SIG-M5 treated with dmso at 0.1 percent for 504 hours (cell line): ENCODE results near the gene UBXN11.
"Not testable (repeated sequence)": the region's sequence is repeated elsewhere in the genome, so short reads cannot be mapped to it uniquely, and the experiment has no call there.

ENCODE experiments used
- DNase-seq: peaks from one replicate; lab custom pipeline; 2025; ENCODE audit not compliant: unreplicated experiment; lab: John Stamatoyannopoulos, UW

UBXN11 gene

DNA sequence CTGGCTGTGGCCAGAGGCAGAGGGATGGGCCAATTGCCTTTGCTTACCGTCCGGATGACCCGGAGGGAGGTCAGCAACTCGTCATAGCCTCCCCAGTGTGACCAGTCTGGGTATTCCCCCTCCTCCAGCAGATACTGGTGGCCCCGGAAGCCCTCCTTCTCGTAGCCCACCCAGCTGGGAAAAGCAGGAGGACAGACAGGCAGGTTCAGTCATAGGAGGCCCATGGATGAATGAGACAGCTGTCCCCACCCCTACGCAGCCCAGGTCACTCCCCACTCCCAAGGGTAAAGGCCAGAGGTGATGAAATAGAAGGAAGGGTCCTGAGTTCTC is 30.7 kb upstream of the UBXN11 start:
- DNase-seq, result no peak

DNA sequence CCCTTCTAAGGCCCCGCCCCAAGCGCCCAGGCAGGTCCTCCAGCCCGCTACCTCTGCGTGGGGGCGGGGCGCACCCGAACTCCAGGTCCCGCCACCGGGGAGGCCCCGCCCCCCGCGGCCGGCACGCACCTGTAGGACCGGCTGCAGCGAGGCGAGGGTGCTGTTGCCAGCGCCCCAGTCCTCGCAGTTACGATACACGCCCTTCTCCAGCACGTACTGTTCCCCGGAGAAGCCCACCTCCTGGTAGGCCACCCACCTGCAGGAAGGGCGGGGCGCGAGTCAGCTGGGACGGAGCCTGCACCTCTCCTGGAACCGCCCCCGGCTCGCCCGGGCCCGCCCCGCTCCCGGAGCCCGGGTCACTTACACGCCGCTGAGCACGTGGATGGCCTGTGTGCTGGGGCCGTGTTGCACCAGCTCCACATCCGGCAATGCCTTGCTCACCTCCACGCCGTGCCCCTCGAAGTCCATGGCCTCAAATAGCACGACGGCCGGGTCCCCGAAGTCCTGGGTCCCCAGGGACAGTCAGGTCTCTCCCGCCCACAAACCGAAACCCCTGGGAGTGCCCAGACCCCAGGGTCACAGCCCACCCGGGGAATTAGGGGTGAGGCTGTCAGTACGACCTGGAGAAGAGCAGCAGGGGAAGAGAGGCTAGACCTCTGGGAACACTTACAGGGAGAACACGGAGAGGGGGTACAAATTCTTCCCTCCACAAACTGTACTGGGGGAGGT is 30.2 kb upstream of the UBXN11 start:
- DNase-seq, result no peak

DNA sequence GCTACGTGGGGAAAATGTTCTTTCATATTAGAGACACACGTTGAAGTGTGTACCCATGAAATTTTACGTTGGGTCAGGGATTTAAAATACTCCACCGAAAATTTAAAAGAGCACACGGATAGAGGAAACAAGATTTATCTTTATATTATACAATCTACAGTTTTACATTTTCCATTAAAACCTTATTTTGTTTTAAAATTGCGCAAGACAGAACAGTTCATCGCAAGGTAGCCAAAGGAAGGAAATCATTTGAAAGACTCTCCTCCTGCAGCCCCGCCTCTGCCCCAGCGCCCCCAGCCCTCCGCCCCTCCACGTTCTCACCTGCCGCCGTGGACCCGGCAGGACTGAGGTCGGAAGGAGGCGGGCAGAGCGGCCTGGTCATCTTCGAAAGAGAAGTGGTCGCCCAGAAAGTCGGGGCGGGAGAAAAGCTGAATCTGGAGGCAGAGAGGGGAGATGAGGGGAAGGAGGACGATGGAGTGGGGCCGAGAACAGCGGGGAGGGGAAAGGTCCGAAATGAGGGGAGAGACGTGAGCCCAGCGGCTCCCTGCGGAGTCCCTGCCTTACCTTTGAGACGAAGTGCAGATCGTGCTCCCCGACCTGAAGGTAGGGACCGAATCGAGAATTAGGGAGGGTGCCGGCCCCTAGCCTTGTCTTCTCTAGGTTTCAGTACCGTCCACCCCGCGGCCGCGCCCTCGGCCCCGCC is 29.5 kb upstream of the UBXN11 start:
- no peak for DNase-seq

DNA sequence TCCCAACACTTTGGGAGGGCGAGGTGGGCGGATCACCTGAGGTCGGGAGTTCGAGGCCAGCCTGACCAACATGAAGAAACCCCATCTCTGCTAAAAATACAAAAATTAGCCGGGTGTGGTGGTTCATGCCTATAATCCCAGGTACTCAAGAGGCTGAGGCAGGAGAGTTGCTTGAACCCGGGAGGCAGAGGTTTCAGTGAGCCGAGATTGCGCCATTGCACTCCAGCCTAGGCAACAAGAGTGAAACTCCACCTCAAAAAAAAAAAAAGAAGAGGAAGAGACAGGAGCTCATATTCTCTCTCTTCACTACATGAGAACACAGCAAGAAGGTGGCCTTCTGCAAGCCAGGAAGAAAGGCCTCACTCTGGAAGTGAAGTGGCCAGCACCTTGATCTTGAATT is 26.9 kb upstream of the UBXN11 start:
- peak; percentile 43 for DNase-seq

DNA sequence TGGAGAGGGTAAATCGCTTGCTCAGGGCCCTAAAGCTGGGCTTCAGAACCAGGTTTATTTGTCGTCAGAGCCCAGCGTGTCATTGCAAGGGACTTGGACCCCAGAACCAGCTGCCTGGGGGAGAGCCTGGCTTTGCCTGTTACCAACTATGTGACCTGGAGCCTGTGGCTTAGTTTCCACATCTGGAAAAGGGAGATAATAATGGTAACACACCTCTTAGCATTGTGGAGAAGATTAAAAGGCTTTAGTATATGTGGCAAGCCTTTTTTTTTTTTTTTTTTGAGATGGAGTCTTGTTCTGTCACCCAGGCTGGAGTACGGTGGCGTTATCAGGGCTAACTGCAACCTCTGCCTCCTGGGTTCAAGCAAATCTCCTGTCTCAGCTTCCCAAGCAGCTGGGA is 23.8 kb upstream of the UBXN11 start:
- DNase-seq, result no peak

DNA sequence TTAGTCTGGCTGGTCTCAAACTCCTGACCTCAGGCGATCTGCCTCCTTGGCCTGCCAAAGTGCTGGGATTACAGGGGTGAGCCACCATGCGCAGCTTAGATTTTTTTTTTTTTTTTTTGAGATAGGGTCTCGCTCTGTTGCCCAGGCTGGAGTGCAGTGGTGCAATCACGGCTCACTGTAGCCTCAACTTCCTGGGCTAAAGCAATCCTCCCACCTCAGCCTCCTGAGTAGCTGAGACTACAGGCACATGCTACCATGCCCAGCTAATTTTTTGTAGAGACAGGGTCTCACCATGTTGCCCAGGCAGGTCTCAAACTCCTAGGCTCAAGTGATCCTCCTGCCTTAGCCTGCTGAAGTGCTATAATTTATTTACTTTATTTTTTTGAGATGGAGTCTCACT is 22.9 kb upstream of the UBXN11 start:
- DNase-seq, result not testable (repeated sequence)

DNA sequence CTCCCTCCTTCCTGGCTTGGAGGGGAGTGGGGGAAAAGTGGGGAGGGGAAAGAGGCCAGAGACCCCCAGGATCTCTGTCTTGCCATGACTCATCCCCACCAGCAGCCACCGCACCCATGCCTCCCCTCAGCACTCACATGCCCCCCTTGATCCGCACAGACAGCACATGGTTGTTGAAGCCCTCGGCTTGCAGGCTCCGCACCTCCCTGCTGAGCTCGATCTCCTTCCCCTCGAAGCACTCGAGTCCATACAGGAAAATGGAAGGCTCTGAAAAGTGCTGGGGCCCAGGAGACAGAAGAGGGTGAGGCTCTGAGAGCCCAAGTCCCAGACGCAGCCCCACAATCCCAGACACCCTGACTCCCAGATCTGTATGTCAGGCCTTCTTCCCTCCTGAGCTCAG is 22.2 kb upstream of the UBXN11 start:
- DNase-seq, result no peak

DNA sequence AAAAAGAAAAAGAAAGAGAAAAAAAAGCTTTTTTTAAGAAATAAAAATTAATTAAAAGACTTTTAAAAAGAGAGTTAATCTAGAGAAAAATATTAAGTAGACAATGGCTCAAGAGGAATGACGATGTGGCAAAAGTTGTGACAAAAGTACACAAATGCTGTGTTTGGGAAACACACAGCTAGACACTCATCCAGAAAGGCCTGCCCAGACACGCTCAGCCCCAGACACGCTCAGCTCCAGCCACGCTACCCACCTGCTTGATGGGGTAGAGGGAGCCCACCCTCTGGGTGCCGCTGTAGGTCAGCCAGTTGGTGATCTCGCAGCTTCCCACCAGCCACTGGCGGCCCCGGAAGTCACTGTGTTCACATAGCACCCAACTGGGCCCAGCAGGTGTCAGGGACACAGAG is 21.5 kb upstream of the UBXN11 start:
- DNase-seq, result no peak

DNA sequence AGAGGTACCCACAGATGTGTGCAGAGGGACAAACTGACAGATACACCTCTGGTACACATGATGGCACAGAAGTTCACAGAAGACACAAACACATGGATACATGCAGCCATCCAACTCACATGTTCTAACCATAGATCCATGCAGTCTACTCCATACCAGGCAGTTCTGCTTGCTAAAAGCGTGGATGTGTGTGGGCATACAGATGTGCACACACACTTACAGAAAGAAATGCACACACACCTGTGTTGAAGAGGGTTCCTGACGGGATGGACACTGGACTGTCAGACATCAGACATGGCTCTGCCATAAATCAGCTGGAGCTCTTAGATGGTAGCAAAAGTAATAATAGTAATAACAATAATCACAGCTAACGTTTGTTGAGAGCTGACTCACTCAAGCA is 18.1 kb upstream of the UBXN11 start:
- no peak for DNase-seq

DNA sequence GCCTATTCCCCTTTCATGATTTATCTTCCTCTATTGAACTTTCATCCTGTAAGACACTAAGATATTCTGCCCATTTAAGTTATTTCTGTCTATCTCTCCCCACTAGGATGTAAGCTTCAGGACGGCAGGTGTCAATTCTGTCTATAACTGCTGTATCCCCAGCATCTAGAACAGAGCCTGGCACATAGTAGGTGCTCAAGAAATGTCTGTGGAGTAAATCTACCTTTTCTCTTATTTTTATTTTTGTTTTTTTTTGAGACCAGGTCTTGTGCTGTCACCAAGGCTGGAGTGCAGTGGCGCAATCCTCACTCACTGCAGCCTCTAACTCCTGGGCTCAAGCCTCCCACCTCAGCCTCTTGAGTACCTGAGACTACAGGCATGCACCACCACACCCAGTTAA is 16.9 kb upstream of the UBXN11 start:
- no peak for DNase-seq

DNA sequence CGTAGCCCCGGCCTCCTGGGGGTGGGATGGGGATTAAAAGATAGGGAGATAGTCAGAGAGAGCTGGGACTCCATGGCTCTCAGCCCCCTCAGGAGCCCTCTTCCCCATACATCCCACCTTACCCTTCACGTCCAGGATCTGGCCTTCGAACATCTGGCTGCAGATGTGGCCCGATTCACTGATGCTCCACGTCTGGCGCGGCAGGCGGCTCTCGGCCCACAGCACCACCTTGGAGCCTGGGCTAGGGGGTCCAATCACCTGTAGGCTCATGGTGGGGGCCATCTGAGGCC is 15.6 kb upstream of the UBXN11 start:
- no peak for DNase-seq

DNA sequence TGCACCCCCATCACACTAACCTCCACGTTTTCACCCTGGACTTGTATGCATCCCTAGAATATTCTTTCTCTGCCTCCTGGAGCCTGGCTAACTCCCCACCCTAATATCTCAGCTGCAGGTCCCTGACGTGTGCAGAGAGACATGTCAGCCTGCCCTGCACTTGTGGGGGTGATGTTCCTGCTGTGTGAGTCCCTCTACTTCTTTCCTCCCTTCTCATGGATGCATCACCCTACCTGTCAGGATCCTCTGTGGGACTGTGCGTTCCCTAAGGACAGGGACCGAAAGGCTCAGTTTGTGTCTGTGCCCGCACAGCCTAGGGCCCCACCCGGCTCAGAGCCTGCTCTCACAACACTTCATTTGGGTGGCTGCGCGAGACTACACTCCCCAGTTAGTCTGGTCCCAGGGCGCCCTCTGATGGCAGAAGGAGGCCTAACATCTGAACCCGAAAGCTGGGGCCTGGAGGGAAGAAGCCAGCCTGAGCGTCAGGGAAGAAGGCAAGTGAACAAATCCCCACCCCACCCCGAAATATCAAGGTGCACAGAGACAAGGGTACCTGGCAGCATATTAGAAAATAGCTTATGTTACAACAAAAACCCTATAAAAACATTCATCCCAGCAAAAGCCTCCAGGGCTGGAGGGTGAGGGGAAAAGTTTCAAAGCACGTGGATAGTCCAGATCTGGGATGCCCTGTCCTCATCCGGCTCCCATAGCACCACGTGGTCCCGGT is 15.0 kb upstream of the UBXN11 start:
- peak; percentile 78 for DNase-seq

DNA sequence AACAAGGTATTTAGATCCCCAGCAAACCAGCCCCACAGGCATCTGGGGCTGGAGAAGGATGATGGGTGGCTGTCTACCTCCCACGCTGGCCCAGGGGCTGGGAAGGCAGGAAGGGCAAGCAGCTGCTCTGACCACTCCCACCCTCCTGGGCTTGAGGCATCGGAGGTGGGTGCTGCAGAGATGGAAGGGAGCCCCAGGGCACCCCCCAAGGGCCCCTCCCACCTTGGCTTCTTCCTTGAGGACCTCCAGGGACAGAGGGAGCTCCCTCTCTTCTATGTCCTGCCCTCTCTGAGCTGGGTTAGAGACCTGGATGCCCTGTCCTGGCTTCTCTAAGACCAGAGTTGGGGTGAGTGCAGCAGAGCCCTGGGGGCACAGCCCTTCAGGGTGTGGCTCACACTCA is 14.5 kb upstream of the UBXN11 start:
- no peak for DNase-seq

DNA sequence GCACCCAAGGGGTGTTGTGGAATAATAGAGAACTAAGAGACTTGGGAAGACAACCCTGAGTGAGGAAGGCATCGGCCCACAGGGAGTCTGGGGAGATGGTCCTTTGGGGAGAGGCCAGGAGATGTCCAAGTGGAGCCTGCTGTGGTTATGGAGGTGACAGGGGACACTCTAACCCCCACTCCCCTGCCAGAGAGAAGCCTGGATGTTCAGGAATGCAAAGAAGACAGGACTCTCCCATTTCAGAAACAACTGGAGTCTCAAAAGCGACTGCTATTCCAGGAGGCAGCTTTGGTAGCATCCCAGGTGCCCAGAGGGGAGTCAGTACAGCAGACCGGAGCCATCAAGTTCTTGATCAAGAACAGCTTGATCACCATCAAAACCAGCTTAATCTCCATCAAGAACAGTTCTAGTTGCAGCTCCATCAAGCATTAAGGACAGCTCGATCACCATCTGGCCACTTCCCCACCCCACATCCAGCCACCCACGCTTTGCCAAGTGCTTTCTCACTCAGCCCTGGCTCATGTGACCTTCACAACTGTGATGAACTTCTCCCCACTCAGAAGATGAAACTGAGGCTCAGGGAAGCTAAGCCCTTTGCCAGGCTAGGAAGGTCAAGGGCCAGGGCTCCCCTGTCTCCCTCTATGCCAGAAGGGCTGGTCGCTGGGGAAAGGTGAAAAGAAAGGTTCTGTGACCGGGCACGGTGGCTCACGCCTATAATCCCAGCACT is 12.1 kb upstream of the UBXN11 start:
- no peak for DNase-seq

DNA sequence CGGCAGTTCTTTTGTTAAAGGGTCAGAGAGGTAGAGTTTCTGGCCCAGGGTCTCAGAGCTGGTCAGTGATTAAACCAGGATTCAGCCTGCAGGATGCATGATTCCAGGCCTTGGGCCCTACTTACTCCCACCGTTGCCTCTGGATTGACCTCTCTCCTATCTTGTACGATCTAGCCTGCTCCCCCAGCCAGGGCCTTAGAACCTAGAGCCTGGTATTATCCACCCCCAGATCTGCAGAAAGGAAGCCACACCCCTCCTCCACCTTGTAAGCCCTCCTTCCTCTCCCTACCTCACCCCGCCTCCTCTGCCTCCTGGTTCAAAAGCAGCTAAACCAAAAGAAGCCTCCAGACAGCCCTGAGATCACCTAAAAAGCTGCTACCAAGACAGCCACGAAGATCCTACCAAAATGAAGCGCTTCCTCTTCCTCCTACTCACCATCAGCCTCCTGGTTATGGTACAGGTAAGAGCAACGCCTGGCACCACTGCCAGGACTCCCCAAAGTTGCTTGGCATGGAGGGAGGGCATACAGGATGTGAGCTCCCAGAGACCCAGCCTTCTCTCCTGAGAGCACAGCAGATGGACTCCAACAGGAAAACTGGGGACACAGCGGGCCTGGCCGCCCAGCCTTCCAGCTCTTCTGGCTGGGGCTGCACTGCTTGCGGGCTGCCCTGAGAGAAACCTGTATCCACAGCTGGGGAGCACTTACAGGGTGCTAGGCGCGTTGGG is 11.3 kb upstream of the UBXN11 start, which contains the start of gene CD52:
TSS of gene CD52 (plus strand) at position 347 of the 726 bp plus-strand sequence. CDS start at position 407, 60 bp downstream.
- DNase-seq, result no peak

DNA sequence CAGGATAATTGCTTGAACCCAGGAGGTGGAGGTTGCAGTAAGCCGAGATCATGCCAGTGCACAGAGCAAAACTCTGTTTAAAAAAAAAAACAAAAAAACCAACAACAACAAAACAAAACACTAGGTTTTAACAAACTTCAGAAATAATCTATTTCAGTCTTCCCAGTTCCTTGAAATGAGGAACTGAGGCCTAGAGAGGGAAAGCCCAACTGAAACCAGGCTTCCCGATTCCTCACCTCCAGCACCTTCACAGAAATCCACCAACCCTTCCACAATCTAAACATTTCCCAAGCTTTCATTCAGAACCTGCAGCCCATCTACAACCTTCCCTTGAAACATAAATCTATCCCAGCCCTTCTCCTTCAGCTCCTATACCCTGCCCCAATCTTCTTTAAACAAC is 10.7 kb upstream of the UBXN11 start:
- DNase-seq, result peak; percentile 33

DNA sequence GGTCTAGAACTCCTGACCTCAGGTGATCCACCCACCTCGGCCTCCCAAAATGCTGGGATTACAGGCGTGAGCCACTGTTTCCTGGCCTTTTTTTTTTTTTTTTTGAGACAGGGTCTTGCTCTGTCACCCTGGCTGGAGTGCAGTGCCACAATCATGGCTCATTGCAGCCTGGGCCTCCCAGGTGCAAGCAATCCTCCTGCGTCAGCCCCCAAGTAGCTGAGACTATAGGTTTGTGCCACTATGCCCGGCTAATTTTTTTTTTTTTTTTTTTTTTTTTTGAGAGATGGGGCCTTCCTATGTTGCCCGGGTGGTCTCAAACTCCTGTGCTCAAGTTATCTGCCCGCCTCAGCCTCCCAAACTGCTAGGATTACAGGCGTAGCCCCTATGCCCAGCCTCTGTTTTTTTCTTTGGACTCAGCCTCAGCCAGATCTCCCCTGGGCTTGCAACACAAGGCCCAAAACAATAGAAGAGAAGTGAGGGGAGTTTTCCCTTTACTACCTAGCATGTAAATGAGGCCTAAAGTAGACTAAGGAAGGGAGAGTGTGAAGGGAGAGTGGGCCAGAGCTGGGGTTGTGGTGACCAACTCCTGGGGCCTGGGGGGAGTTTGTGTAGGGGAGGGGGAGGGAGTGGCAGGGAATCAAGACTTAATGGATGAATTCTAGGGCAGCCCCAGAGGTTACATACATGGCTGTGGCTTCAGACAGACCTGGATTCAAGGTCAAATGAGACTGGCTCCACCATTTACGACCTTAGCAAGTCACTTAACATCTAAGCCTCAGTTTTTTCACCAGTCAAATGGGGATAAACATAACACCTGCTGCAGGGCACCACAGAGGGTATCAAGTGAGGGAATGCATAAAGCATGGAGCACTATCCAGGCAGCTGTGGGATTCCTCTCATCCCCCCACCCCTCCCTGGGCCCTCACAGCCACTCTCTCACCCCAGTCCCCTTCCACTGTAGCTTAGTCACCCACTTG is 9.7 kb upstream of the UBXN11 start:
- DNase-seq, result no peak

DNA sequence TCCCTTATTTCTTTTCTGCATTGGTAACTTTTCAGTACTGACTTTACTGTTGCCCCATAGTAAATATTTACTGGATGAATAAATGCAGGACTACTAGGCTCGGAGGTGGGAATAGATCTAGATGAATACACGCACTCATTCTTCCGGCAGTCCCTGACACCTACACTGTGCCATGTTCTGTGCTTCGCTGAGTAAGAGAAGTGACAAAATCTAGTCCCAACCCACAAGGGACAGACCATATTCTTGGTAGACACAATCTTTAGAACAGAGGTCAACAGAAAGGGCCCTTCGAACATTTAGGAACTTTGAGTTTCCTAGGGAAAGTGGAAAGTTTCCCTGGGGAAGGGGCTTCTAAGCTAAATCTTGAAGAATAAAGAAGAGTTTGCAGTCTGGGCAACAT is 8.1 kb upstream of the UBXN11 start:
- no peak for DNase-seq

DNA sequence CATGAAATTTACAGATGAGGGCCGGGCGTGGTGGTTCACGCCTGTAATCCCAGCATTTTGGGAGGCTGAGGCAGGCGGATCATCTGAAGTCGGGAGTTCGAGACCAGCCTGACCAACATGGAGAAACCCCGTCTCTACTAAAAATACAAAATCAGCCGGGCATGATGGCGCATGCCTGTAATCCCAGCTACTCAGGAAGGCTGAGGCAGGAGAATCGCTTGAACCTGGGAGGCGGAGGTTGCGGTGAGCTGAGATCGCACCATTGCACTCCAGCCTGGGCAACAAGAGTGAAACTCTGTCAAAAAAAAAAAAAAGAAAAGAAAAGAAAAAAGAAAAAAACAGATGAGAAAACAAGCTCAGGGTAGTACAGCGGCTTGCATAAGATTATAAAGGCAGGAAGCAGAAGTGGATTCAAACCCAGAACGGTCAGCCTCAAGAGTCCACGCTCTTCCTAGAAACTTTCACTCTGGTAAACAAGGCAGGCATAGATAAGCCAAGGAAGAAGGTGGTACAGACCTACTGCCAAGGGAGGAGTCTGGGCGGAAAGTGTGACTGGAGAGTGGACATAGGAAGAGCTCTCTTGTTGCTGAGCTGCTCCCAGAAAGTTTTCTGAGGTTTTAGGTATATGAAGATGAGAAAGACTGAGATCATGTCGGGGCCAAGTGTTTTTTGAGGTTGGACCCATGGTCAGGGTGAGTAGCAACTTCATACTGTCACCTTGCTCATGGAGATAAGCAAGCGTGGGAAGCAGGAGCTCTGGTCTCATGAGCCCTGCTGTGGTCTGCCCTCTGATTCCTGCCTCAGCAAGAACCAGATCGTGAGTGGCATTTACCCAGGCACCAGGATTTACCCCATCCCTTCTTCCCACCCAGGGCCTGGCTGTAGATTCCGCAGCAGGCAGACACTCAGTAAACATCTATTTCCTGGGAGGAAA is 1.8 kb upstream of the UBXN11 start:
- not testable (repeated sequence) for DNase-seq
